Ishikawa (cell line): ENCODE results near the gene HES7.

ENCODE experiments used
- RAD21 ChIP-seq: IDR thresholded peaks from 2 replicates; pipeline ENCODE4 v1.6.1; 2012; ENCODE audit warnings: low read depth
- TAF1 ChIP-seq: IDR thresholded peaks from 2 replicates; pipeline ENCODE4 v1.6.1; 2012; ENCODE audit warnings: low read depth, mild to moderate bottlenecking
- YY1 ChIP-seq: IDR thresholded peaks from 2 replicates; pipeline ENCODE4 v1.6.1; 2012; ENCODE audit warnings: low read depth
- ZBTB7A ChIP-seq: IDR thresholded peaks from 2 replicates; pipeline ENCODE4 v1.6.1; 2012; ENCODE audit warnings: low read depth

- TF ChIP-seq ZBTB7A (no peak), YY1 (no peak), RAD21 (no peak), TAF1 (no peak; the same call in 1 of the 2 replicates)
These were observed 32.5 kb upstream of the HES7 start for GRCh38 chr17:8156246-8156992.
